ENCODE measurements around the gene ADGRV1.

DNA sequence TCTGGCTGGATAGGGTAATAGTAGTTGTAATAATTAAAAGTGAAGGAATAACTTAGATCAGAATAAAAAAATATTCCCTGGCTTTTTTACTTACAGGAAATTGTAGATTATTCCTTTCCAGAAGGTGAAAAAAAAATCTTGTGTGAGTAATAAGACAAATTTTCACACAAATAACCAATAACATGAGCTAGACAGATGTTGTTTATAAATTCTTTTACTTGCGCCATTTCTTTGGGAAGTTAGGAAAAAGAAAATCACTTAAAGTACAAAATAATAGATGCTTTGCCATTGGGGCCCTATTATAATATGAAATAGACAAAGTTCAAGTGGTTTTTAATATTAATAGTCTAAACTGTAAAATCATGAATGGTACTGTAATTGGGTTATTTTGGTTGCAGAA lies 620.4 kb downstream of the ADGRV1 start:
- TF ChIP-seq CTCF (IDR thresholded peaks at IDR 0.05): no peak
- TF ChIP-seq ZFX (IDR thresholded peaks at IDR 0.05; ENCODE audit: borderline replicate concordance): no peak

Data from 22Rv1 (cell line).